Measurements from ENCODE around the gene GLYAT. TPM values are rescaled to one million over a fixed set of nuclear protein-coding genes. Genes with fewer than 3 reads are reported as not detected.

Gene GLYAT
- total RNA-seq, 1 donor: not detected

DNA sequence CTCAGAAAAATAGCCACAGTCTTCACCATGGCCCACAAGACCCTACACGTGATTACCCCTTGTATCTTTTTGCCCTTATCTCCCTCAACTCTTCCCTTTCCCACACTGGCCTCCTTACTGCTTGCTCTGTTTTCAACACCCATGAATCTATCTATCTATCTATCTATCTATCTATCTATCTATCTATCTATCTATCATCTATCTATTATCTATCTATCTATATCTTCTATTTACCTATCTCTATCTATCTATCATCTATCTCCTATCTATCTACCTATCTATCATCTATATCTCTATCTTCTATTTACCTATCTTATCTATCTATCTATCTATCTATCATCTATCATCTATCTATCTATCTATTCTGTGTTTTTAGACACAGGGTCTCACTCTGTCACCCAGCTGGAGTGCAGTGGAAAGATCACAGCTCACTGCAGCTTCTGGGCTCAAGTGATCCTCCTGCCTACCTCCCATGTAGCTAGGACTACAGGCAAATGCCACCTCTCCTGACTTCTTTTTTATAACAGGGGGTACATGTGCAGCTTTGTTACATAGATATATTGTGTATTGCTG lies 55.1 kb downstream of the GLYAT start:
- no peak overlapping the region for H3K4me3 ChIP-seq (ENCODE audit: low read depth, low read length)
- TF ChIP-seq, protein P1, sequence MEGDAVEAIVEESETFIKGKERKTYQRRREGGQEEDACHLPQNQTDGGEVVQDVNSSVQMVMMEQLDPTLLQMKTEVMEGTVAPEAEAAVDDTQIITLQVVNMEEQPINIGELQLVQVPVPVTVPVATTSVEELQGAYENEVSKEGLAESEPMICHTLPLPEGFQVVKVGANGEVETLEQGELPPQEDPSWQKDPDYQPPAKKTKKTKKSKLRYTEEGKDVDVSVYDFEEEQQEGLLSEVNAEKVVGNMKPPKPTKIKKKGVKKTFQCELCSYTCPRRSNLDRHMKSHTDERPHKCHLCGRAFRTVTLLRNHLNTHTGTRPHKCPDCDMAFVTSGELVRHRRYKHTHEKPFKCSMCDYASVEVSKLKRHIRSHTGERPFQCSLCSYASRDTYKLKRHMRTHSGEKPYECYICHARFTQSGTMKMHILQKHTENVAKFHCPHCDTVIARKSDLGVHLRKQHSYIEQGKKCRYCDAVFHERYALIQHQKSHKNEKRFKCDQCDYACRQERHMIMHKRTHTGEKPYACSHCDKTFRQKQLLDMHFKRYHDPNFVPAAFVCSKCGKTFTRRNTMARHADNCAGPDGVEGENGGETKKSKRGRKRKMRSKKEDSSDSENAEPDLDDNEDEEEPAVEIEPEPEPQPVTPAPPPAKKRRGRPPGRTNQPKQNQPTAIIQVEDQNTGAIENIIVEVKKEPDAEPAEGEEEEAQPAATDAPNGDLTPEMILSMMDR (IDR thresholded peaks at IDR 0.05; ENCODE audit: insufficient read depth, low read depth, low read length): no peak
- no peak for DNase-seq (ENCODE audit: low read depth)

DNA sequence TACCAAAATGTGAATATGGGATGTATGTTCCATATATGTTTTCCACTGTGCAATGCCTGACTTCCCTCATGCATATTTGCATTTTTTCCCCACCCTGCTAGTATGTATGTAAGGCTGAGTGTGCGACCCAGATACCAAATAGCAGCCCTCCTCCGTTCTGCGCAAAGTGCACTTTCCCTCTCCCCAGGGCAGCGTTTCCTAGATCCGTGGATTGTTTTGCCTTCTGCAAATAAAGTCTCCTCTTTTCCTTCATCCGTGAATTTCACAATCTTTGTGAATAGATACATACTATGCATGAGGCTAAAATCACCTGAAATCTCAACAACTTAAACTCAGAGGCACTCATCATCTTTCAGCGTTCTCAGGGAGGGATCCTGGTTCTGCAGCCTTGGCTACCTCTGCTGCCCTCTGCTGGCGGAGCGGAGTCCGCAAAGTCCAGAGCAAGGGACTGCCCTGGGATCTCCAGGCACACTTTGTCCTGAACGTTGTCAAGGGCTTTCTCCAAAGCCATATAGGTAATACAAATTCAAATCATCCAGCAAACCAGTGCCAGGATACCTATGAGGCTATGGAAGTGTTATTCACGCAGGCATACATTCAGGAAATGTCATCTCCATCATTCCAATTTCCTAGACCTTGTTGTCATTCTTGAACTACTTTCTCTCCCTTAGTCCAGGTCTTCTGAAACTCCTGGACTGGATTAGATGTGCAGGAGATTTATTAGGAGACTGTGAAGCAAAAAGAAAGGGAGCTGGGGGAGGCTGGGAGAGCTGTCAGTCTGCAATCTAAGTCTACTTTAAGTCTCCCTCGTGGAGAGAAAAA lies 56.2 kb downstream of the GLYAT start:
- no peak overlapping the region for H3K4me3 ChIP-seq (ENCODE audit: low read depth, low read length)
- TF ChIP-seq, protein P1 (IDR thresholded peaks at IDR 0.05; ENCODE audit: insufficient read depth, low read depth, low read length): peak; percentile 97
- peak; percentile 55 for DNase-seq (ENCODE audit: low read depth)

DNA sequence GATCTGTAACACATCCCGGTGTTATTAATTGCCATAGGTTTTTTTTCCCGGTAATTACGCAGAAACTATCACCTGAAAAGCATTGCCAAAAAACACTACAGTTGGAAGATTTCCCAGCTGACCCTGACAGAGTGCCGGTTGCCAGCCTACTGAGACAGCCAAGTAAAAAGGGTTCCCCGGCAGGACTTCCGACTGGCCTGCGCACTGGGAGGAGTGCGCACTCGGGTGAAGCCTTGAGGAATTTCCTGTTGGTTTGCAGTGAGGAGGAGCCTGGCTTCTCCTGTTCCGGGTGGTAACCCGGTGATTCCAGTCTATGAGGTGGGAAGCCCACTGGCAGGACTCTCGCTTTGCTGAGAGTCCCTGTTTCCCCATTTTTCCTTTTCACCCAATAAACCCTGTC lies 57.1 kb downstream of the GLYAT start:
- no peak overlapping the region for H3K4me3 ChIP-seq (ENCODE audit: low read depth, low read length)
- no peak for DNase-seq (ENCODE audit: low read depth)
- TF ChIP-seq, protein P1 (IDR thresholded peaks at IDR 0.05; ENCODE audit: insufficient read depth, low read depth, low read length): no peak

DNA sequence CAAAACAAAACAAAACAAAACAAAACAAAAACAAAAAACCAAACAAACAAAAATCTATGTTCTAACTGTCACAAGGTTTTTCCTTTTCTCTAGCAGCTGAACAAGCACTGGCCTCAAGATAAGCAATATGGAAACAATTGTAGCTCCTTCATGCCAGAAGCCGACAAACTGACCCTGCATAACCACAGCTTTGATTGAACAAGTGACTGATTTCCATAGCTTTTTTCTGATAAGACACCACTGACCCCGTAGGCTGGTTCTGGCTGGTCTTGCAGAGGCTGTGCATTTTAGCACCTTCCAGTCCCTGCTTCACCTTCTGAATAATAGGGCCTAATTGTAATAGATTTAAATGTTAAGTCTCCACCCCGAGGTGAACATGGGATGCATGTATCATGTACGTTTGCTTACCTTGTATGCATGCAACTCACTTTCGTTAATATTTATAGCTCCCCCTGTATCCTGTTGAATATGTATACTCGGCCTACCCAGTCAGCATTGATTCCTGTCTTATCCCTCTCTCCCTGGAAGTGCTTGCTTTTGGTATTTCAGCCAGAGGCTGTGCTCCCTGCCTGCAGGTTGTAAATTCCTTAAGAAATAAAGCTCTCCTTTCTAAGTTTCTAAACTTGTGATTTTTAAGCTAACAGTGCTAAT lies 59.6 kb downstream of the GLYAT start:
- no peak overlapping the region for H3K4me3 ChIP-seq (ENCODE audit: low read depth, low read length)
- TF ChIP-seq, protein P1 (IDR thresholded peaks at IDR 0.05; ENCODE audit: insufficient read depth, low read depth, low read length): no peak
- DNase-seq (ENCODE audit: low read depth): no peak

DNA sequence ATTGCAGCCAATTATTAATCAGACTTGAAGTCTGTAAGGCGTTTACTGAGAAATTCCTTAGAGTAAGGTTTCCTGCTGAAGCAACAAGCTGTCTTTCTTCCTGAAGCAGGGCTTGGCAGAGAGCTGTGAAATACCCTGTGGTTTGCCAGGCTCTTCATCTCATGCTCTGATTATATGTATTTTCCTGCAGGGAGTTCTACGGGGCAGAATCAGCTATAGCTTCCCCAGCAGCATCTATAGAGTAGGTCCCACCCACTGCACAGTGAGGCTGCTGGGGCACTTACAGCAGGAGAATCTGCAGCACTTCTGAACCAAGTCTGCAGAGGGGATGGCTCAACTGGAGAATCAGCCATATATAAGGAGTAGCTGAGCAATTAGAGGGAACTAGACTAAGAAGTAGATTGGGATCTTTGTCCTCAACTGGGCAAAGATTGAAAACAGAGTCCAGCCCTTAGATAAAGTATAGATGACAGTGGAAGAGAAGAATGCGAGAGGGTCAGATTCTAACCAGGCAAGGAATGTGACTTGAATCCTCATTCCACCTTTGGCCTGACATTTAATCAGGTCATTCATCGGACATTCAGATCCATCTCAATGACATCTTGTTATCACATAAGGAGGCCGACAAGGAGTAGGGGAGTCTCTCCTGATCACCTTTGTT lies 71.7 kb downstream of the GLYAT start:
- TF ChIP-seq, protein P1 (IDR thresholded peaks at IDR 0.05; ENCODE audit: insufficient read depth, low read depth, low read length): no peak
- no peak for DNase-seq (ENCODE audit: low read depth)
- H3K4me3 ChIP-seq (ENCODE audit: low read depth, low read length): no peak overlapping the region

DNA sequence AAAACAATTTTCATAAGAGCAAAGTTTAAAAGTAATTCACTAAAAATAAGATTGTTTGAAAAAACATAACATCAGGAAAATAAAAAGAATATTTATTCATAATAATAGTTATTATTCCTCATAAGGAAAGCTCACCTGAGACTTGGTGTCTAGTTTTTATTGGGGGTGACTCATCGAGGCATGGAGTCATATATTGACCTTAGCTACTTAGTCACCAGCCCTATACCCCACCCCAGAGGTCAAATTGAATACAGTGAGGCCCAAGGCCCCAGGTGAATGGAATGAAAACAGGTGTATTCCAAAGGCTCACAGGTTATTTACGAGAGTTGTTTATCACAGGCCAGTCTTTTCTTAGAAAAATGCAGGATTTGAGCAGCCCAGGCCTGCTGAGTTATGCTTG lies 72.3 kb downstream of the GLYAT start:
- H3K4me3 ChIP-seq (ENCODE audit: low read depth, low read length): no peak overlapping the region
- no peak for DNase-seq (ENCODE audit: low read depth)
- TF ChIP-seq, protein P1 (IDR thresholded peaks at IDR 0.05; ENCODE audit: insufficient read depth, low read depth, low read length): no peak

Other genes with a start within 250 kb of the GLYAT start
- under 0.01 TPM in 1 of 2 replicates, not detected in the other for gene OR5B21, start 223.8 kb downstream of the GLYAT start, total RNA-seq
- 3.5 and 13.9 TPM in 2 replicates for gene LPXN, start 156.1 kb downstream of the GLYAT start, total RNA-seq
- 54.4 and 68.7 TPM in 2 replicates for gene ZFP91, start 152.9 kb downstream of the GLYAT start, total RNA-seq
- 2.2 and 2.9 TPM in 2 replicates for gene CNTF, start 109.3 kb downstream of the GLYAT start, total RNA-seq
- 0.97 and 2.2 TPM in 2 replicates for gene GLYATL2, start 112.8 kb upstream of the GLYAT start, total RNA-seq
- gene GLYATL1, start 207.5 kb upstream of the GLYAT start, total RNA-seq: under 0.01 TPM in 1 of 2 replicates, not detected in the other